ENCODE data around the gene UPK3BL2.
"Not testable (repeated sequence)": the region's sequence is repeated elsewhere in the genome, so short reads cannot be mapped to it uniquely, and the experiment has no call there.

The UPK3BL2 gene

GRCh38 chr7:102503141-102503540 is 40.4 kb downstream of the UPK3BL2 start:
- H3K4me3 ChIP-seq (ENCODE audit: low read length); DNase-seq (ENCODE audit: low read depth): not testable (repeated sequence)

- H3K4me3 ChIP-seq (ENCODE audit: low read length); DNase-seq (ENCODE audit: low read depth): not testable (repeated sequence)
Measured at GRCh38 chr7:102498321-102498720, 45.2 kb downstream of the UPK3BL2 start.

GRCh38 chr7:102497308-102497707 is 46.2 kb downstream of the UPK3BL2 start:
- H3K4me3 ChIP-seq (ENCODE audit: low read length): not testable (repeated sequence)

GRCh38 chr7:102496861-102497260 is 46.6 kb downstream of the UPK3BL2 start:
- not testable (repeated sequence) for H3K4me3 ChIP-seq (ENCODE audit: low read length); DNase-seq (ENCODE audit: low read depth)

More at GRCh38 chr7:102497308-102497707, 46.2 kb downstream of the UPK3BL2 start:
- not testable (repeated sequence) for DNase-seq (ENCODE audit: low read depth)

- H3K4me3 ChIP-seq (ENCODE audit: low read length): not testable (repeated sequence)
Measured at GRCh38 chr7:102494473-102495149, 48.9 kb downstream of the UPK3BL2 start.

GRCh38 chr7:102494026-102494425 is 49.5 kb downstream of the UPK3BL2 start:
- not testable (repeated sequence) for H3K4me3 ChIP-seq (ENCODE audit: low read length); DNase-seq (ENCODE audit: low read depth)

More at GRCh38 chr7:102494473-102495149, 48.9 kb downstream of the UPK3BL2 start:
- DNase-seq (ENCODE audit: low read depth): not testable (repeated sequence)

- not testable (repeated sequence) for DNase-seq (ENCODE audit: low read depth)
Measured at GRCh38 chr7:102493220-102493935, 50.1 kb downstream of the UPK3BL2 start.

GRCh38 chr7:102490529-102491075 is 52.9 kb downstream of the UPK3BL2 start:
- not testable (repeated sequence) for DNase-seq (ENCODE audit: low read depth); H3K4me3 ChIP-seq (ENCODE audit: low read length)

More at GRCh38 chr7:102493220-102493935, 50.1 kb downstream of the UPK3BL2 start:
- H3K4me3 ChIP-seq (ENCODE audit: low read length): not testable (repeated sequence)
